SU-DHL-6 (cell line): Measurements from ENCODE around the gene PORCN.

Experiments
- EZH2phosphoT487 ChIP-seq: fragments of 200-600 bp; sonication (generic), shearing (Covaris generic); conservative IDR thresholded peaks from 2 replicates; pipeline ENCODE4 v1.6.1; 2018; ENCODE audit warnings: mild to moderate bottlenecking, antibody characterized with exemption, low read length, moderate library complexity, mixed read lengths
- TF ChIP-seq, protein P1 (sequence below): fragments of 200-600 bp; sonication (generic); IDR thresholded peaks from one replicate; pipeline ENCODE4 v1.5.1; 2017; ENCODE audit warnings: antibody characterized with exemption, mild to moderate bottlenecking, low read length, moderate library complexity; ENCODE audit not compliant: insufficient read depth, poor library complexity, severe bottlenecking

- TF ChIP-seq, protein P1, sequence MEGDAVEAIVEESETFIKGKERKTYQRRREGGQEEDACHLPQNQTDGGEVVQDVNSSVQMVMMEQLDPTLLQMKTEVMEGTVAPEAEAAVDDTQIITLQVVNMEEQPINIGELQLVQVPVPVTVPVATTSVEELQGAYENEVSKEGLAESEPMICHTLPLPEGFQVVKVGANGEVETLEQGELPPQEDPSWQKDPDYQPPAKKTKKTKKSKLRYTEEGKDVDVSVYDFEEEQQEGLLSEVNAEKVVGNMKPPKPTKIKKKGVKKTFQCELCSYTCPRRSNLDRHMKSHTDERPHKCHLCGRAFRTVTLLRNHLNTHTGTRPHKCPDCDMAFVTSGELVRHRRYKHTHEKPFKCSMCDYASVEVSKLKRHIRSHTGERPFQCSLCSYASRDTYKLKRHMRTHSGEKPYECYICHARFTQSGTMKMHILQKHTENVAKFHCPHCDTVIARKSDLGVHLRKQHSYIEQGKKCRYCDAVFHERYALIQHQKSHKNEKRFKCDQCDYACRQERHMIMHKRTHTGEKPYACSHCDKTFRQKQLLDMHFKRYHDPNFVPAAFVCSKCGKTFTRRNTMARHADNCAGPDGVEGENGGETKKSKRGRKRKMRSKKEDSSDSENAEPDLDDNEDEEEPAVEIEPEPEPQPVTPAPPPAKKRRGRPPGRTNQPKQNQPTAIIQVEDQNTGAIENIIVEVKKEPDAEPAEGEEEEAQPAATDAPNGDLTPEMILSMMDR, result no peak
- TF ChIP-seq EZH2phosphoT487, result no peak
These were observed 21.4 kb upstream of the PORCN start for GRCh38 chrX:48487362-48487798.
